HuH-7 (cell line): ENCODE measurements around the gene TCAP.

ENCODE experiments used
- DNase-seq: peaks from one replicate; pipeline ENCODE4 v3.0.0; 2011; ENCODE audit warnings: low spot score

Gene TCAP

GRCh38 chr17:39629494-39629880 is 35.7 kb upstream of the TCAP start:
- no peak for DNase-seq

- DNase-seq: no peak
Observed at GRCh38 chr17:39629898-39630297, 35.3 kb upstream of the TCAP start.

DNA sequence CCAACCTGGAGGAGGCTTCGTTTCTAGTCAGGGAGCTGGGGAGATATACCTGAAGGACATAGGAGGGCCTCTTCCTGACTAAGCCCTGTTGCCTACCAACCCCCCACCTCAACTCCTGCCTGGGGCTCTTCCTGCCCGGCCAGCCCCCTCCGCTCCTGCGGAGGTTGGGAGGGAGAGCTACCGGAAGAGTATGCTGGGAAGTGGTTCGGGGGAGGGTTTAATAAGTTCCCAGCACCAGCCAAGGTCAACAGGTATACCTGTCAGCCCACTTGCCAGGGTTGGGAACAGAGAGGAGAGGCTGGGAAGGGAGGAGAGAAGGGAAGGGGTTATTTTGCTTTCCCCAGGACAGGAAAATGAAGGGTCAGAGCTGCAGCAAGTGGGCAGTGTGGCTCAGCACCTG is 33.7 kb upstream of the TCAP start:
- no peak for DNase-seq

DNA sequence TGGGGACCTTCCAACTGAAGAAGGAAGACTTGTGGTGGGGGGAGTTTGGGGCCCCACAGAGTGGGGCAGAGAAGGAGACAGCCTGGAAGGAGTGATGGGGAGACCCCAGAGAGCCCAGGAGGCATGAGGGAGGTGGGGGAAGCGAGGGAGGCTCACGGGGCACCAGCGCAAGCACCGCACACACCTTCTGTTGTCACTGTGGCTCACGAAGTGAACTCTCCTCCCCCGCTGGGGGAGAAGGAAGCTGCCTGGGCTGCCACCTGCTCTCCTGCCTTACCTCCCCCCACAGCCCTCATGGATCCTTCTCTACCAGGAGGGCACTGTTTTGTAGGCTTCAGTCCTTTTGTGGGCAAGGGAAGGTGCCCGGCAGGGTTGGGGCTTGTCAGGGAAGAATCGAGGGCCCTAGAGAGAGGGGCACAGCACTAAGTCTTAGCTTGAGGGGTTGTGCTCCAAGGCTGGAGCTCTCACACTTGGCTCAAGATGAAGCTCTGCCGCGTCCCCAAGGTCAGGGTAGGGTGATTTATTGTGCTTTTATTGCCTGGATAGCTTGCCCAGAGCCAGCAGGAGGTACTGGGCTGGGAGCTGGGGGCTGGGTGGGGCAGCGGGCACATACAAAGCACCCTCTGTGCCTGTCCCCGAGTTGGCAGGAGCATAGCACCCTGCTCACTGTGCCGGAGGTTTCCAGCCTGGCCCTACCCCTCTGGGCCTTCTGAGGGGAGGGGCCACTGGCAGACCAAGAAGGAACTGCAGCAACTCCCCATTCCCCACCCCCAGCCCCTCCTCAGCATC is 32.8 kb upstream of the TCAP start:
- DNase-seq: no peak

DNA sequence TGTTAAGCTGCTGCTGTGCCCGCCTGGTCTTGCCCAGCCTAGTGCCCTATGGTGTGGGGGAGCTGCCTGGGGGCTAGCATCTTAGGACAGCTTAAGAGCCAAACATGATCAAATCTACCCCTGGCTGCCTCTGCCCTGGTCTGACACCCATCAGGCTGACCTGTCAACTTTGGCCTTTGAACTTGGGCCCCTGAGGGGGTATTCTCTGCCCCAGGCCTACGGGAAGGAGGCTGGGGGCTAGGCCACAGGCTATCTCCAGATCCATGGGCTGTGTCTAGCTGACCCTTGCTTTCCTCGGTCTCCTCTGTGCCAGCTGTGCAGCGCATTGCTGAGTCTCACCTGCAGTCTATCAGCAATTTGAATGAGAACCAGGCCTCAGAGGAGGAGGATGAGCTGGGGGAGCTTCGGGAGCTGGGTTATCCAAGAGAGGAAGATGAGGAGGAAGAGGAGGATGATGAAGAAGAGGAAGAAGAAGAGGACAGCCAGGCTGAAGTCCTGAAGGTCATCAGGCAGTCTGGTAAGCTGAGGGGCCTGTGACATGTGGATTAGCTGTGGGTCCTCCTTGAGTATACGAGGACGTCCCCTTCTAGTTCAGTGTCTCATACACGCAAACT is 31.5 kb upstream of the TCAP start:
- no peak for DNase-seq

- peak; percentile 57 for DNase-seq
Observed at GRCh38 chr17:39634384-39634871, 30.7 kb upstream of the TCAP start.

- DNase-seq: no peak
Observed at GRCh38 chr17:39635614-39636176, 29.5 kb upstream of the TCAP start.

- DNase-seq: no peak
Observed at GRCh38 chr17:39636587-39636926, 28.6 kb upstream of the TCAP start.

GRCh38 chr17:39636927-39637736 is 28.0 kb upstream of the TCAP start, which contains the start of gene STARD3:
TSS of gene STARD3 (plus strand) at chr17:39637144. CDS start at chr17:39653532, 16,388 bp downstream.
- DNase-seq: peak; percentile 91

DNA sequence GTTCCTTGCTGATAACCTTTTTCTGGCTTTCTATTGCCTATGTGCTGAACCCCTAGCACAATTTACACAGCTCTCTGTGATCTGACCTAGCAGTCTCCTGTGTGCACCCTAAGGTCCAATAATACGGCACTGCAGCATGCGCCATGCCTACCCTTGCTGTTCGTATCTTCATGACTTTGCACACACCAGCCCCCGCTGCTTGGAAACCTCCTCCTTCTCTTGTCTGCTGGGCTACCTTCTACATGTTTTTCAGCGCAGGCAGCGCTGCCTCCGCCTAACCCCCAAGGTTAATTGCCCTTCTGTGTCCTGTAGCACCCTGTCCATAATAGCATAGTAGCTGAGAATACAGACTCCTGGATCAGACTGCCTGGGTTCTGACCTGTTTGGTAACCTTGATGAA is 26.8 kb upstream of the TCAP start:
- DNase-seq: no peak

DNA sequence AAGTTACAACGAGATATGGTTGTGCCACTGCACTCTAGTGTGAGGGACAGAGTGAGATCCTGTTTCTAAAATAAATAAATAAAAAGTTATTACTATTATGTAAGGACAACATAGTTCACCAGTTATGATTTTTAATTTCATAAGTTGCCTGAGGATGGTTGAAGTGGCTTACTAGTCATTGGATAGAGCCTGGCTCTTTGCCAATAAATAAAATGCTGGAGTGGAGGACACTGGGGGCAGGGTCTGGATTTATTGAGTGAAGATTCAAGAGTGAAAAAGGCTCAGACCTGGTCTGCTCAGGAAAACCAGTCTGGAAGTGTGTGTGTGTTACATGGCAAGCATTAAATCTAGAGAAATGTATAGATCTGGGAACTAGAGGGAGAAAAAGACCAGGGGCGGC is 26.1 kb upstream of the TCAP start:
- DNase-seq: no peak

DNA sequence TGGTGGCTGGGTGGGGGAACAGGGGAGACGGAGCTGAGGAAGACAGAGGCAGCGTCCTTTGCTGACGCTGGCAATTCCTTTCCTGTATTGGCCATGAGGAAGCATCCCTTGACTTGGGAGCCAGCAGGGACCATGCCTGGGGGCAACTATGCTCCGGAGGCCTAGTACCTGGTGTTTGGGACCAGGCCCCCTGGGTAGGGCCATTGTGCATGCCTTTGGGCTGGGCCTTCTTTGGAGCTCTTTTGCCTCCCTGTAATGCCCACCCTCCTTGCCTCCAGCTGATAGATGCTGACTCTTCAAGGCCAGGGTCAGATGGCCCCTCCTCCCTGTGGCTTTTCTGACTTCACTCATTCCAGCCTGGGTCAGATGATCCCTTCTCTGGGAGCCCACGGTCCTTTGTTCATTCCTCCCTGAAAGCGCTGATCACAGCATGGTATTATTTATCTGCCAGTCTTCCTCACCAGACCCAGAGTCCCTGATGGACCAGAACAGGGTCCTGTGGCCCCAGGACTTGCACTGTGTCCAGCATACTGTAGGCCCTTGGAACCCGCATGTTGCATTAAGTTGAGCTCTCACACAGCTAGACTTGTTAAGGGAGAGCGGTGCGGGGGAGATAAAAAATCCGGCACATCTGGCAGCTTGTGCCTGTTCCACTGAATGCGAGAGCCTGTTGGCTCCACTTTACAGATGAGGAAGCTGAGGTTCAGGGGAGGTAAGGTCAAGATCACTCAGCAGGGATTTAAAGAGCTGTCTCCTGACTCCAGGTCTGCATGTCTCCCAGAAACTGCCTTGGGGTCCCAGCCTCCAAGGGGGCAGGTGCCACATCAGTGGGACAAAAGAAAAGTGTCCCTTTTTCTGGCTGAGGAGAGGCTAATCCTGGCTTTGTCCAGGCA is 25.3 kb upstream of the TCAP start:
- DNase-seq: no peak

DNA sequence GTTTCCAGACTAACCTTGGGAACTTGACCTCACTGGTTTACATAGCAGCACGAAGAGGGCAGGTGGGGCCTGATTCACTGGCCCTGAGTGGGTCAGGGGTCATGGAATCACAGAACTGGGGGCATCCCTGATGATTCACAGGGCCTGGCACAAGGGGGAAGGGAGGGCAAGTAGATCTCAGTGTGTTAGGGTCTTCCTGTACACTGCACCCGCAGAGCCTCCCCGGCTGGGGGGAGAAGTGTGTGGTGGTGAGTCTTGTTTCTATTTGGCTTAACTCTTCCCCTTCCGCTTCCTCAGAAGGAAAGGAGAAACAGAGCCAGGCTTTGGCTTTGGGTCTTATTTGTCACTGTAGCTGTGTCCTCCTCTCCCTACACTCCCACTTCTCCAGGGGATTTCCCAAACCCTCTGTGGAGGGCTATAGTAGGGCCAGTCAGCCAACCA is 24.5 kb upstream of the TCAP start:
- no peak for DNase-seq

- no peak for DNase-seq
Observed at GRCh38 chr17:39641097-39641496, 24.1 kb upstream of the TCAP start.

GRCh38 chr17:39641883-39642282 is 23.3 kb upstream of the TCAP start:
- DNase-seq: no peak

DNA sequence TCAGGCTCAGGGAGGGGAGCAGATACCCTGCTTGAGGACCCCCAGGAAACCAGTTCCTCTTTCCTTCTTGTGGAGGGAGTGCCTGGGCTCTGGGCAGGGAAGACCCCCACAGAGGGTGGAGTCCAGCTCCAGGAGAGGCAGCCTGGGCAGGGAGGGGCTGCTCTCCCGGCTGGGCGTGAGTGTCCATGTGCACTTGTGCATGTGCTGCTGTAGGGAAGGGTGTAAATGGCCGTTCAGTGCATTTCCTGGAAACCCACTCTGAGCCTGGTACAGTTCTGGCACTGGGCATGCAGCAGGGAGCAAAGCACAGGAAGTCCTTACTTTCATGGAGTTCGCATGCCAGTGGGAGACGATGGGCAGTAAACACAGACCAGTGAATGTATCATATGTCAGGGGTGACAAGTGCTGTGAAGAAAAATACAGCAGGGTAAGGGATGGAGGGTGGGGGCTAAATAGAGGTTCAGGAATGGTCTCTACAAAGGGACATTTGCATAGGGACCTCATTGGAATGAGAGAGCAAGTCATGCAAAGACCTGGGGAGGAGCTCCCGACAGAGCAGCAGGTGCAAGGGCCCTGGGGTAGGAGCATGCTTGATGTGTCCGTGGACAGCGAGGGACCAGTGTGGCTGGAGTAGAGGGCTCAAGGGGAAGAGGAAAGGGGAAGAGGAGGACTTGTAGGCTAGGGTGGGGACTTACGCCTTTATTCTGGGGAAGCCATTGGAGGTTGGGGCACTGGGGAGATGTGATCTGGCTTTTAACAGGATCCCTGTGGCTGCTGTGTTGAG is 22.7 kb upstream of the TCAP start:
- DNase-seq: no peak

GRCh38 chr17:39643271-39643670 is 21.9 kb upstream of the TCAP start:
- DNase-seq: no peak

- DNase-seq: no peak
Observed at GRCh38 chr17:39647256-39647655, 17.9 kb upstream of the TCAP start.

GRCh38 chr17:39648616-39649366 is 16.4 kb upstream of the TCAP start:
- DNase-seq: no peak

- DNase-seq: no peak
Observed at GRCh38 chr17:39650121-39650579, 15.0 kb upstream of the TCAP start.
